GM12801 (cell line): ENCODE measurements around the gene UBXN6.

Experiments used
- CTCF ChIP-seq: IDR thresholded peaks from one replicate; pipeline ENCODE4 v1.5.1; 2011; ENCODE audit warnings: control low read depth; ENCODE audit not compliant: insufficient read length; ENCODE audit errors: extremely low read depth

UBXN6 gene

GRCh38 chr19:4401769-4402170 lies 55.8 kb downstream of the UBXN6 start:
- TF ChIP-seq CTCF = no peak

- TF ChIP-seq CTCF = no peak
Measured at GRCh38 chr19:4400135-4400936, 57.3 kb downstream of the UBXN6 start, which contains the start of gene SH3GL1. TSS of gene SH3GL1 (minus strand) at chr19:4400547. CDS start at chr19:4400368, 179 bp downstream.

- TF ChIP-seq CTCF = no peak
Measured at GRCh38 chr19:4399812-4400134, 57.8 kb downstream of the UBXN6 start.

- TF ChIP-seq CTCF = no peak
Measured at GRCh38 chr19:4396949-4397783, 60.4 kb downstream of the UBXN6 start.
